ENCODE measurements around the gene TRAPPC3L. TPM values are rescaled to one million over a fixed set of nuclear protein-coding genes. Genes with fewer than 3 reads are reported as not detected.

The TRAPPC3L gene
- total RNA-seq, 1 experiment from 2014 or later = not detected

GRCh38 chr6:116577486-116577885 is 32.0 kb upstream of the TRAPPC3L start:
- no peak overlapping the region for H3K4me2 ChIP-seq (ENCODE audit: insufficient read depth, insufficient read length, low read length)
- no peak overlapping the region for H3K14ac ChIP-seq (ENCODE audit: insufficient read depth, low read length)
- H3K9ac ChIP-seq (ENCODE audit: extremely low read depth, insufficient read length, low read length) = no peak overlapping the region
- H2BK5ac ChIP-seq (ENCODE audit: insufficient read length, low read length) = no peak overlapping the region
- H4K5ac ChIP-seq (ENCODE audit: insufficient read length, low read depth, low read length) = no peak overlapping the region
- H2BK20ac ChIP-seq (ENCODE audit: low read depth, low read length, poor library complexity, severe bottlenecking) = no peak overlapping the region
- no peaks in the 10 kb centered on the region for H3K9me3 Mint-ChIP-seq
- no peak overlapping the region for H3K56ac ChIP-seq (ENCODE audit: insufficient read length, low read depth, low read length)
- no peak overlapping the region for H3K27ac Mint-ChIP-seq
- H3K4me1 ChIP-seq (ENCODE audit: insufficient read depth, low read length) = peaks cover 2% of the 10 kb centered on the region; the same call in 1 of the 2 replicates
- no peak overlapping the region for H4K8ac ChIP-seq (replicated peaks; ENCODE audit: insufficient read length, low read depth, low read length)
- H3K79me1 ChIP-seq (ENCODE audit: insufficient read depth, low read depth, low read length, poor library complexity, severe bottlenecking) = no peaks in the 10 kb centered on the region
- DNase-seq = no peak
- H4K91ac ChIP-seq (ENCODE audit: insufficient read length, low read depth, low read length) = no peak overlapping the region
- H3K4me3 Mint-ChIP-seq = no peak overlapping the region
- H2BK12ac ChIP-seq (ENCODE audit: insufficient read length, low read depth, low read length) = no peak overlapping the region
- H3K9me3 ChIP-seq (ENCODE audit: control insufficient read depth, low read depth, low read length) = no peaks in the 10 kb centered on the region
- peaks cover 0 to 29% (median 0%) of the 10 kb centered on the region in 3 experiments; a peak in 3 of 7 replicates for H3K36me3 Mint-ChIP-seq (ENCODE audit: insufficient read depth in 1 of 3, low read depth in 3 of 3)
- H3K27me3 Mint-ChIP-seq (ENCODE audit: low read depth) = no peaks in the 10 kb centered on the region
- H3K27ac ChIP-seq (ENCODE audit: insufficient read length, low read depth, low read length) = no peak overlapping the region
- no peak overlapping the region for H2AK5ac ChIP-seq (ENCODE audit: insufficient read length, low read length)
- H3K4me1 Mint-ChIP-seq = peaks cover 5% of the 10 kb centered on the region in 2 experiments
- H2AFZ ChIP-seq (ENCODE audit: low read length) = no peak overlapping the region
- no peak for TF ChIP-seq CTCF (conservative IDR thresholded peaks at IDR 0.05)
- H2BK120ac ChIP-seq (ENCODE audit: low read depth, low read length, poor library complexity, severe bottlenecking) = no peak overlapping the region
- H4K20me1 ChIP-seq (ENCODE audit: control insufficient read depth, insufficient read depth, insufficient read length) = no peaks in the 10 kb centered on the region
- WGBS (ENCODE audit: extremely low coverage, insufficient read length, low lambda C conversion rate) = no CpG with 5 or more reads among the region's 5 CpGs
- no peaks in the 10 kb centered on the region for H3K23me2 ChIP-seq (ENCODE audit: insufficient read length, low read depth, low read length, poor library complexity, severe bottlenecking)
- no peaks in the 10 kb centered on the region for H3K27me3 ChIP-seq (ENCODE audit: insufficient read depth, low read length)
- no peak overlapping the region for H3K4ac ChIP-seq (ENCODE audit: low read depth, low read length)
- no peak overlapping the region for H3K23ac ChIP-seq (ENCODE audit: insufficient read length, low read depth, low read length)
- peaks cover 10% of the 10 kb centered on the region; the same call in 1 of the 2 replicates for H3K79me2 ChIP-seq (ENCODE audit: insufficient read depth, low read length)
- no peak overlapping the region for H3K18ac ChIP-seq (ENCODE audit: insufficient read length, low read depth, low read length)
- no peak overlapping the region for H2BK15ac ChIP-seq (ENCODE audit: low read depth, low read length)
- H3T11ph ChIP-seq (ENCODE audit: low read length) = no peak overlapping the region

Measured in H9 (cell line).